Activated CD4-positive, alpha-beta T cell treated with anti-CD3 and anti-CD28 coated beads for 24 hours (primary cell): ENCODE measurements around the gene ZNF747.
A peak's percentile ranks its signal among the peaks of the same experiment; 100 is the strongest.

Experiments used
- DNase-seq, 2 donors: peaks; one replicate each; pipeline ENCODE4 v3.0.0-alpha.2; 2020; ENCODE audit warnings: low read depth in 2 of 2

The ZNF747 gene

DNA sequence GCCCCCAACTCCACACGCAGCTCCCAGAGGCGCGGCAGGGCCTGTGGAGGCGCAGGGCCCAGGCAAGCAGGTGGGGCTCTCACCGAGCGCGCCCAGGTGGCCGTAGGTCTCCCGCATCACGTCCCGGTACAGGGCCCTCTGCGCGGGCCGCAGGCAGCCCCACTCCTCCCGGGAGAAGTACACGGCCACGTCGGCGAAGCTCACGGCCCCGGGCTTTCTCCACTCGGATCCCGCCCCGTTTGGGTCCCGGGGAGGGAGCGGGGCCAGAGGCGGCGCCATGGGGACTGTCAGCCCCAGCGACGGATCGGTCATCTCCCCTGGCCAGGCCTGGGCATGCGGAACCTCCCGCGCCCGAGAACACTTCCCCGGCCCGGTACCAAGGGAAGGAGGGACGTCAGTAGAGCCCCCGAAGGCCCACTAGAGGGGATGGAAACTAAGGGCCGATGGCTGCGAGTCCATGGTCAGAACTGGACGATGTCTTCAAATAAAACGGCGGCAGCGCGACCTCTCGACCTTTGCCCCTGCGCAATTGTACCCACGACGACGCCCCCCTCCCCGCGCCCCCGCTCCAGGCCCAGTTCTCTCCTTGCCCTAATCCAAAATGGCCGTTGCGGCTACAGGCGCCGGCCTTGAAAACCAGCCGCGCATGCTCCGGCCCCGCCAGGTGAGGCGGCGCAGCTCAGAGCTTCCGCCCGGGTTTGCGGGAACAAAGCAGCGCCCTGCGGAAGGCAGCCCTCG lies at the start of gene ZNF747:
TSS of gene ZNF747 (minus strand) at position 491 of the 738 bp plus-strand sequence. CDS start at position 312, 179 bp downstream.
- DNase-seq, result peak; percentile 86 to 87

DNA sequence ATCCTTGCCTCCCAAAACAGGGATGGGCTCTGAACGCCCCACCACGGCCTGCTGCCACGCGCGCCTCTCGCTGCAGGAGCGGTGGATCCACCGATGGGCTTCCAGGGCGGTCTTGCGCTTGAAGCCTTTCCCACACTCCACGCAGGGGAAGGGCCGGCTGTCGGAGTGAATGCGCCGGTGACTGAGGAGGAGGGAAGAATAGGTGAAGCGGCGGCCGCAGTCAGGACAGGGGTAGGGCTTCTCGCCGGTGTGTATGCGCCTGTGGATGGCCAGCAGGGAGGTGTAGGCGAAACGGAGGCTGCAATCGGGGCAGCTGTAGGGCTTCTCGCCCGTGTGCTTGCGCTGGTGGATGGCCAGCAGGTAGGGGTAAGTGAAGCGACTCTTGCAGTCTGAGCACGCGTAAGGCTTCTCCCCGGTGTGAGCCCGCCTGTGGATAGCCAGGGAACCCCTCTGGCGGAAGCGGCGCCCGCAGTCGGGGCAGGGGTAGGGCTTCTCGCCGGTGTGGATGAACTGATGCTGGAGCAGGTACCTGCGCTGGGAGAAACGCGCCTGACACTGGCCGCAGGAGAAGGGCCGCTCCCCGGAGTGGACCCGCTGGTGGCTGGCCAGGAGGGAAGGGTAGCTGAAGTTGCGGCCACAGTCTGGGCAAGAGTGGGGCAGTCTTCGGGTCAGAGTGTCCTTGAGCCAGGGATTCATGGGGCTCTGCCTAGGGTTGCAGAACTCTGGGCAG lies 48.1 kb upstream of the ZNF747 start:
- DNase-seq, result no peak

DNA sequence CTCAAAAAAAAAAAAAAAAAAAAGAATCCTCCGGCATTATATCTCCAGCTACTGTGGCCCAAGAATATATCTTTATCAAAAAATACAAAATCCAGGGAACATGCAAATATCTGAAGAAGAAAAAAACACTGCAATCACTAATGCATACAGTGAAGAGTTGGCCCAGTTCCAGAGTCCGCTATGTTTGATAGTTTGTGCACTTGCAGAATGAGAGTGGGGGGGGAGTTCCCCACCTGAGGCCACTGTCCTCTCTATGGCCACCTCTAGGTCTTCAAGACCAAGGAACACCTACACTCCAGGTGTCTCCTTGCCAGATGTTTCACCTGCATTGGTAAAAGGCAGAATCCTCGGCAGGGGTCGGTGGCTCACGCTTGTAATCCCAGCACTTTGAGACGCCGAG lies 46.8 kb upstream of the ZNF747 start:
- no peak for DNase-seq

DNA sequence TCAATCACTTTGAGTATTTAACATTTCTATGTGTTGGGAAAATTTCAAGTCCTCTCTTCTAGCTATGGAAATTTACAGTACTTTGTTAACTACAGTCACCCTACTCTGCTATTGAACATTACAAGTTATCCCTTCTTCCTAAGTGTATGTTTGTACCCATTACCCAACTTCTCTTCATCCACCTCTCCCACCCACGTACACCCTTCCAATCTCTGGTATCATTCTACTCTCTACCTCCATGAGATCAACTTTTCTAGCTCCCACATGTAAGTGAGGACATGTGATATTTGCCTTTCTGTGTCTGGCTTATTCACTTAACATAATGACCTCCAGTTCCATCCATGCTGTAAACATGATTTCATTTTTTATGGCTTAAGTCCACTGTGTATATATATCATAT lies 40.0 kb upstream of the ZNF747 start:
- no peak for DNase-seq

DNA sequence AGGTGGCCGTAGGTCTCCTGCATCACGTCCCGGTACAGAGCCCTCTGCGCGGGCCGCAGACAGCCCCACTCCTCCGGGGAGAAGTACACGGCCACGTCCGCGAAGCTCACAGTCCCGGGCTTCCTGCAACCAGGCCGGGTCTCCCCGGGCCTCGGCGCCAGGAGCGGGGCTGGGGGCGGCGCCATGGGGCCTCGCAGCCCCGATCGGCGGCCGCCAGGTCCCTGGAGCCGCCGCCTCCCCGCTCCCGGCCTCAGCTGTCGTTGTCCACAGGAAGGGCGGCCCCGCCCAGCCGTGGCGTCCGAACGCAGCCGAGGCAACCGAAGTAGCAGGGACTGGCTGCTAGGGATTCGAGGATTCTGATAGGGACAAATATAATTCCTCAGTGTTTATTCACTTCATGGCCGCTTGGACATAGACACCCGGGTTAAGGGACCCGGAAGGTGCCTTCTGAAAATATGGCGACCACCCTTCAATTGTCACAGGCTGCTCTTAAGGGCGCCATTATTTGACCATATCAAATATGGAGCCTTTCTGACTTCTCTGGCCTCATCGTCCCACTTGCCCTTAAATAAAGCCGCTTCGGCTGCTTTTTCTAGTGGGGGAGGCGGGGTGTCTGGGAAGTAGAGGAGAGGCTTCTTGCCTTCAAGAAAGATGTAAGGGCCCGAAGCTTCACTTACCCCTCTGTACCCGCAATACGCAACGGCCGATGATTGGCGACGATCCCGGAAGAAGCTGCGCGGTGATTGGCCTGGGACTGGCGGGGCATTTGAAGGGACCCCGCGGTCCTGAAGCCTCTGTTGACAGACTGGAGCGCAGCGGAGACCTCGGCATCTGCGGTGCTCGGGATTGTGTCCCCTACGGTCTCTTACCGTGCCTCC lies 37.0 kb upstream of the ZNF747 start, which contains the start of gene ZNF688:
TSS of gene ZNF688 (minus strand) at position 270 of the 878 bp plus-strand sequence. CDS start at position 185, 85 bp downstream.
- DNase-seq, result peak; percentile 85 to 90

DNA sequence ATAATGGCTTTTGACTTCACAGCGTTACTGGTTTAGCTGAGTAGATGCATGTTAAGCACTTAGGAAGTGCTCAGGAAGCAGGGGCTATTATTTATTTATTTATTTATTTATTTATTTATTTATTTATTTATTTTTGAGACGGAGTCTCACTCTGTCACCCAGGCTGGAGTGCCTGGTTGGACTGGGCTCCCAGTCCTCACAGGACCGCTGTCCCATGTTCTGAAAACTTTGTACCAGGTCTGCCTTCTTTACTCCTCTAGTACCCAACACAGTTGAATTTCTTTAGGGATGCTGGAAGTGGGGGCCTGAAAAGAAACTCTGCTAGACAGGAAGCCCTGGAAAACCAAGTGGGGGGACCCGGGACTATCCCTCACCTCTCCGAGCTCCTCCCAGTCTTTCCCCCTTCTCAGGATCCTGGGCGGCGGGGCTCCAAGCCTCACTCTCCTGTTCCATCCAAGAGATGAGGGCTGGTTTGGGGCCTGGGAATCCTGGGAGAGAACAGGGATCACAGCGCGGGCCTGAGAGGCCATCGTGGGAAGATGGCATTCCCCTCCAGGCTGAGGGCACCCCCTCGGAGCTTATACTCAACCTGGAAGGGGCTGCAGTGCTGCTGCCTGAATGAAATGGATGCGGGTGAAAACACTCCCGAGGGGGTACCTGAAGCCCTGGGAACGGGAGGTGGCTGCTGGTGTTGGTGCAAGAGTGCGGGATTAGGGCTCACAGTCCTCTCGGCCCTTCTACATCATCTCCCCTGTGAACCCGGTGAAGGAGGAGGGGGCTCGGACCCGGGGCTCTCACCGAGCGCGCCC lies 36.2 kb upstream of the ZNF747 start:
- DNase-seq, result no peak

DNA sequence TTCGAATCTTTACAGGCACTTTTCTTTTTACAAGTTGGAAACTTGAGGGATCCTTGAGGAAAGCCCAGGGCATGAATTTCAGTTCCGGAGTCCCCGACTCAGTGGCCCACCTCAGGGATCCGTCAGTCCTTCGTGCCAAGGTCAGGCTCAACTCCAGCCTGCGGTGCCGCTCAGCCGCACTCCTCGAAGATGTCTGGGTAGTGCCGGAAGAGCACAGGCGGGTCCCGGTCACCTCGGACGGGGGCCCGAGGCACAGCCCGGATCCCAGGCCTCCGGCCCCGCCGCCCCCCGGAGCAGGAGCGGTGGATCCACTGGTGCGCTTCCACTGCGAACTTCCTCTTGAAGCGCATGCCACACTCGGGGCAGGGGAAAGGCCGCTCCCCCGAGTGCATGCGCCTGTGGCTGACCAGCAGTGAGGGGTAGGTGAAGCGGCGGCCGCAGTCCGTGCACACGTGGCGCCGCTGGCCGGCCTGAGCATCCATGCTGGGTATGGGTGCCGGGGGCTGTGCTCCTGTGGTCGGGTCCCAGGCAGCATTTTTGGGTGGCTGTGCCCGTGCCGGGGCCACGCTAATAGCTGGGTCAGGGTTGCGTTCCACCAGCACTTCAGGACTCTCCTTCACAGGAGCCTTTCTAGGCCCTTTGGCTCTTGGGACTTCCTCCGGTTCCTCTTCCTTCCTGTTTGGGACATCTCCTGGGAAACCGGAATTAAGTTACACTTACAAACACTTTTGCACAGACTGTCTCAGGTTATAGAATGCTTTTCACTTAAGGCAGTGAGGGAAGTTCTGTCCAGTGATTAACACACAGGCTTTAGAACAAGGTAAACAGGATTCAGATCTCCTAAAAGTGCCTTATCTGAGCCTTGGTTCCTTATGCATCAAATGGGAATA lies 35.3 kb upstream of the ZNF747 start:
- no peak for DNase-seq

DNA sequence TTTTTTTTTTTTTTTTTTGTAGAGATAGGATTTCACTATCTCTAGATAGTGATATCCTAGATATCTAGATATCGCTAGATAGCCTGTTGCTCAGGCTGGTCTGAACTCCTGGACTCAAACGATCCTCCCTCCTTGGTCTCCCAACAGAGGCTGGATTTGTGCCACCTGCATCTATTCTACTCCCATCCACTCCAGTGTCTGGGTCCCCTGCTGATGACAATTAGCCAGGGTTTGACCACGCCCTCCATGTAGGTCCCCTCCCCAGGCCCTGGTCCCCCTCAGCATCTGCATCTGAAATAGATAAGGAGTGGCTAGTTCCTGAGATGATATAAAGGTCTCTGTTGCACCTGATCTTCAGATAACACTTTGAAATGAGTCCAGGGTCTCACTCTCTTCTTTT lies 34.6 kb upstream of the ZNF747 start:
- no peak for DNase-seq

DNA sequence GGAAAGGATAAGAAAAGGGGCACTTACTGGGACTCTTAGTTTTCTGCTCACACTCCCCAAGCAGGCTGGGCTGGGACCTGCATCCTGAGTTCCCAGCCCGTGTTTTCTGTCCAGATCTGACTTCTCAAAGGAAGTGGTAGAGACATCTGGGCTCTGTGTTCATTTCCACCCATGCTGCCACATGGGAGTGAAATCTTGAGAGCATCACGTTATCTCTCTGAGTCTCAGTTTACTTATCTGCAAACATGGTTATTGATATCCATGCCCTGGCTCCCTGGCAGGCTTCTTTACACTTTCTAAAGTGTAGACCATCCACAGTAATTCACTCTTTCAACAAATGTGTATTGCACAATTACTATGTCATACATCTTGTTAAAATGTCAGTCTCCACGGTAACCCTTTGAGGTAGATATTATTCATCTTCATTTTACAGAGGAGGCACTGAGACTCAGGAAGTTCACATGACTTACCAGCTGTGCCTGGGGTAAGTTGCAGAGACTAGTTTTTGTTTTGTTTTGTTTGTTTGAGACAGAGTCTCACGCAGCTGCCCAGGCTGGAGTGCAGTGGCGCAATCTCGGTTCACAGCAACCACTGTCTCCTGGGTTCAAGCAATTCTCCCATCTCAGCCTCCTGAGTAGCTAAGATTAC lies 33.5 kb upstream of the ZNF747 start:
- DNase-seq, result no peak

DNA sequence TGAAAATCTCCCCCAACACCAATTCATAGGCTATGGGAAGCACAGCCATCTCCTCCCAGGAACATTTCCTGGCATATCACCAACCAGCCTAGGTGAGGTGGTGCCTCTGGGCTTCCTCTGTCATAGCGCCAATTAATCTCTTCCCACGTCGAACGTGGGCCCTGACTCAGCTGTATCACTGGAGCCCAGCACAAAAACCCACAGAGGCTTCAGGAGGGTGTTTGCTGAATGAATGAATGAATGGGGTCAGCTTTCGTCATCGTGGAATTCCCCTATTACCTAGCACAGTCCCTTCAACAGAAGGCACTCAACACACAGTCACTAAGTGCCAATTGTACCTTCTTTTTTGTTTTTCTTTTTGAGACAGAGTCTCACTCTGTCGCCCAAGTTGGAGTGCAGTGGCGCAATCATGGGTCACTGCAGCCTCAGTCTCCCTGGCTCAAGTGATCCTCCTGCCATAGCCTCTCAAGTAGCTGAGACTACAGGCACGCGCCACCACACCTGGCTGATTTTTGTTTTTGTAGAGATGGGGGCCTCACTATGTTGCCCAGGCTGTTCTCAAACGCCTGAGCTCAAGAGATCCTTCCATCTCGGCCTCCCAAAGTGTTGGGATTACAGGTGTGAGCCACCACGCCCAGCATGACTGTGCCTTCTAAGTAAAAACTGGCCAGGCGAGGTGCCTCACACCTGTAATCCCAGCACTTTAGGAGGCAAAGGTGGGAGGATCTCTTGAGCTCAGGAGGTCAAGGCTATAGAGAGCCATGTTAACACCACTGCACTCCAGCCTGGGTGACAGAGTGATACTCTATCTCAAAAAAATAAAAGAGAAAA lies 32.7 kb upstream of the ZNF747 start:
- DNase-seq, result peak in 1 of 2 donors; percentile 59

DNA sequence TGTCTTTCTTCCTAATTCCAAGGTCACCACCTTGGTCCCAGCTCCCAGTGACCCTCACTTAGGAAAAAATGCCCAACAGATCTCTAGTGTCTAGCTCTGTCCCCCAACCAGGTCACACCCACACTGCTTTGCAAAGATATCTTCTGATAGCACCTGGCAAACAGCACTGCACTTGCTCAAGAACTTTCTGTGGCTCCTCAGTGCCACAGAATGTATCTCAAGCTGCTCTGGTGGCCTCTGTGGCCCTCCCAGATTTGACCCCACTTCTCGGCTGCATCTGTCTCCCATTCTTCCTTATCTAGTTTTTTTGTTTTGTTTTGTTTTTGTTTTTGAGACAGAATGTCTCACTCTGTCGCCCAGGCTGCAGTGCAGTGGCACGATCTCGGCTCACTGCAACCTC lies 31.9 kb upstream of the ZNF747 start:
- DNase-seq, result no peak

DNA sequence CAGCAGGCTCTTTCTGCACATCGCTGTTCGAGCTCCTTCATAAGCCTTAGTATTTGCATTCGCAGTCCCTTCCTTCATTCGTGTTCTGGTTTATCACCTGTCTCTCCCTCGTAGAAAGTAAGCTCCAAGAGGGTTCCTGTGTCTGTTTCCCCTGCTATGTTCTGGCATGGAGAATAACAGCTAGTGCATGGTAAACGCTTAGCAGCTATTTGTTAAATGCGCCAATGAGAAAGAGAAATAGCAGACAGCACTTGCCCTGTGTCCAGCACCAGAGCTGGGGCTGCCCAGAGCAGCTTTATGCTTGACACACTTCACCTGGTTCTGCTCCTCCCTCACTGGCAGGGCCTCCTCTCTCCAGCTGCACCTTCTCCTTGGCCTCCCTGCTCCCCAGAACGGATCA lies 31.3 kb upstream of the ZNF747 start:
- no peak for DNase-seq

DNA sequence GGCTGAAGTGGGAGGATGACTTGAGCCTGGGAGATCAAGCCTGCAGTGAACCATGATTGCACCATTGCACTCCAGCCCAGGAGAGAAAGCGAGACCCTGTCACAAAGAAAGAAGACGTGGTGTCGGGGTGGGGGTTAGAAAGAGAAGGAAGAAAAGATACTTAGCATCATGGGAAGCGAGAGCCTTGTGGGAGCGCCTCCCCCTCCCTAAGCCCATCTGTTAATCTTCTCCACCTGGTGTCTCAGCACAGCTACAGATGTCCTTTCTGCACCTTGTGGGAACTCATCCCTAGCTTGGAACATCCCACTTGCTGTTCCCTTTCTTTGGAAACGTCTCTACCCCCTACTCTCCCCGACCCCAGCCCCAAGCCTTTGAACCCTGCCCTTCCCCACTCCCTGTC lies 30.9 kb upstream of the ZNF747 start:
- DNase-seq, result no peak

DNA sequence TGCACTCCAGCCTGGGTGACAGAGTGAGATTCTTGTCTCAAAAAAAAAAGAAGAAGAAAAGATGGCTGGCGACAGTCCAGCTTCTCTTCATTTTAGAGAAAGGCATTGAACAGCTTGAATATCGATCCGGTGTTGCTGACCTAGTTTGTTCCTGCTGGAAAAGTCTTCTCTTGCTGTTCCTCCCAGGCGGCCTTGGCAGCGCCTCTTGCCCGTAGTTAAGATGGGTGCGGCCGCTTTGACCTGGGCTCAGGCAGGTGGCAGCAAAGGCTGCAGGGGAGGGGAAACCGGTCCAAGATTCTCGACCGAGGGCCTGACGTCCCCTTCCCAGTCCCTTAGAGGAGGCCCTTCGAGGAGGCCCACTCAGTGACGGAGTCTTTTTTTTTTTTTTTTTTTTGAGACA lies 27.4 kb upstream of the ZNF747 start:
- no peak for DNase-seq

DNA sequence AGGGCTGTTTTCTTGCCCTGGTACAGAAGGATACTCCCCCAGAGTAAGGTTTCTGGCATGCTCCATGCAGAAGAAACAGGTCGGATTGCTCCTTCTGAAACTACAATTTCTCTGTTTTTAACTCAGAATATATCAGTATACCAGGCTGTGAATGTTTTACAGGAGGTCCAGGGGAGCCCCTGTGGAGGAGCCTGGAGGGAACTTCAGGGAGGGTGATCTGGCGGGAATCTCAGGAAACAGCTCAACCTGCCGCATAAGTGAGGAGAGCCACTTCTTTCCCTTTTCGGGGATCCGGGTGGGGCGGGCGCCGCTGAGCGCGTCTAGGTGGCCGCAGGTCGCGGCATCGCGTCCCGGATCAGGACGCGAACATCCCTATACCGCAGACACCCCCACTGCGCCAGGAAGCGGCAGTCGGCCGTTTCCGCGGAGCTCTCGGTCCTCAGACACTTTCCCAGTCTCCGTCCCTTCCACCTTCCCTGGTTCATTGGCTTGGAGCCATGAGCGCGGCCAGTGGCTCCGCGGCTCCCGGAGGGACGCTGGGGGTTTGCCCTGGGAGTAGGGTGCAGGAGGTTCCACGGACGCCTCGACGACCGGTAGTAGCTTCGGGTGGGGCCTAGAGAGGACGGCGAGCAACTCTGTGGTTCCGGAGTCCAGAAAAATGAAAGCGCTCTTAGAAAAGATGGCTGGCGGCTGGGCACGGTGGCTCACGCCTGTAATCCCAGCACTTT lies 26.6 kb upstream of the ZNF747 start:
- no peak for DNase-seq

DNA sequence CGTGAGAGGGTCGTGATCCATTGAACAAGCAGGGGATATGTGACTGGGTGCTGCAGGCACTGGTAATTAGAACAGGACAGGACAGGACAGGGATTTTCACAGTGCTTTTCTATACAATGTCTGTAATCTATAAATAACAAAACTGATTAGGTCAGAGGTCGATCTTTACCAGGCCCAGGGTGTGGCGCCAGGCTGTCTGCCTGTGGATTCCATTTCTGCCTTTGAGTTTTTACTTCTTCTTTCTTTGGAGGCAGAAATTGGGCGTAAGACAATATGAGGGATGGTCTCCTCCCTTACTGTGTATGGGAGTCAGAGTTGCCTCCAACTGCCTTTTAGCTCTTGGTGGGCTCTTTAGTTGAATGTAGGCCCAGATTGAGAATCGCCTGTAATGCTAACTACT lies 25.0 kb upstream of the ZNF747 start:
- DNase-seq, result no peak

DNA sequence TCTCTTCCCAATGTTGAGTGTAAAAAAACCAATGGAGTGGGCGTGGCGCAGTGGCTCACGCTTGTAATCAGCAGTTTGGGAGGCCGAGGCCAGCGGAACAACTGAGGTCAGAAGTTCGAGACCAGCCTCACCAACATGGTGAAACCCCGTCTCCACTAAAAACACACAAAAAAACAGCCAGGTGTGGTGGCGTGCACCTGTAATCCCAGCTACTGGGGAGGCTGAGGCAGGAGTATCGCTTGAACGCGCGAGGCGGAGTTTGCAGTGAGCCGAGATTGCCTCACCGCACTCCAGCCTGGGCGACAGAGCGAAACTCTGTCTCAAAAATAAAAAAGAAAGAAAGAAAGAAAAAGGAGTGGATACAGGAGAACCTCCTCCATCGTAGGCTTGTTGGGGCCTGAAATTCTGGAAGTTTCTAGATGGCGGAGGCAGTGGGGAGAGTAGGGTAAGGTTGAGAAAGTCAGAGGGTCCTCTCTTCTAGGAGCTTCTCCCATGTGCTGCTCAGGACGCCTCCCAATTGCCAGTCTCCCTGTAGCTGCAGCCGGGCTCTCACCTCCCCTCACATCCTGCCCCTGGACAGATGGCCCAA lies 24.2 kb upstream of the ZNF747 start:
- DNase-seq, result no peak
